Sigmoid colon (tissue), 7 donors: ENCODE measurements around the gene HSDL2. TPM values are rescaled to one million over a fixed set of nuclear protein-coding genes. Genes with fewer than 3 reads are reported as not detected.

Source experiments
- DNase-seq: peaks from one replicate; pipeline ENCODE4 v3.0.0-alpha.2; 2019
- H3K27ac ChIP-seq, 4 donors: fragments of 200-600 bp; sonication (generic); one replicate each; pipeline ENCODE4 v1.5.1; 2016 to 2019; ENCODE audit warnings: mild to moderate bottlenecking in 1 of 4
- H3K27me3 ChIP-seq, 3 donors: fragments of 200-600 bp; sonication (generic); one replicate each; pipeline ENCODE4 v1.5.1; 2019; ENCODE audit warnings: mild to moderate bottlenecking in 1 of 3
- H3K36me3 ChIP-seq, 4 donors: fragments of 200-600 bp; sonication (generic); one replicate each; pipeline ENCODE4 v1.5.1; 2016 to 2019
- H3K4me1 ChIP-seq, 4 donors: fragments of 200-600 bp; sonication (generic); one replicate each; pipeline ENCODE4 v1.5.1; 2017 to 2019
- H3K4me3 ChIP-seq, 4 donors: fragments of 200-600 bp; sonication (generic); one replicate each; pipeline ENCODE4 v1.5.1; 2017 to 2019; ENCODE audit warnings: mild to moderate bottlenecking in 2 of 4, moderate library complexity in 1 of 4
- H3K9me3 ChIP-seq, 4 donors: fragments of 200-600 bp in 3 of 4; sonication (generic) in 3 of 4; one replicate each; pipeline versions ENCODE4 v1.5.1 to v1.6.1; 2013 to 2019
- EP300 ChIP-seq, 4 donors: sonication (generic); formaldehyde crosslinking; IDR thresholded peaks; one replicate each; pipeline ENCODE4 v1.6.1; 2017; ENCODE audit warnings: antibody characterized with exemption in 4 of 4
- POLR2A ChIP-seq, 2 donors: fragments of 450-650 bp; IDR thresholded peaks; one replicate each; pipeline ENCODE4 v1.6.1; 2016; ENCODE audit warnings: antibody characterized with exemption in 2 of 2, mild to moderate bottlenecking in 2 of 2, moderate library complexity in 2 of 2
- POLR2AphosphoS5 ChIP-seq, 4 donors: sonication (generic); formaldehyde crosslinking; IDR thresholded peaks; one replicate each; pipeline ENCODE4 v1.6.1; 2017; ENCODE audit warnings: antibody characterized with exemption in 4 of 4
- WGBS, 2 donors: extraction: QIAGEN DNeasy Blood & Tissue Kit; methylation state at CpG; one replicate each; pipeline ENCODE4 v1.1.7; 2013; 5-methylcytosine and 5-hydroxymethylcytosine counted together
- intact Hi-C: fragments of 100-400 bp; cut with DNase I; formaldehyde crosslinking; loops from one replicate; pipeline ENCODE4 v1.15.1; 2023
- polyA plus RNA-seq, 3 donors: library from polyadenylated mRNA; stranded (reverse); fragments of 200-250 nt; gene quantifications; one replicate each; pipeline ENCODE4 v1.2.3, GENCODE V29; 2013
- total RNA-seq, 4 donors: library from RNA; depleted of rRNA; stranded (reverse); fragments of >200 nt; gene quantifications; one replicate each; pipeline ENCODE4 v1.1.0, GENCODE V29; 2016
- TF ChIP-seq, protein P1 (sequence below), 4 experiments: fragments of 450-650 bp in 3 of 4; fragments of 200-600 bp in 1 of 4; IDR thresholded peaks; one replicate each; pipeline ENCODE4 v1.5.1; 2016 to 2019; ENCODE audit warnings: antibody characterized with exemption in 4 of 4, mild to moderate bottlenecking in 3 of 4, moderate library complexity in 2 of 4
- donor health status: healthy with polysubstance abuse.
- donor health status: Bipolar disorder and iron deficiency.
- donor health status: healthy.

The HSDL2 gene
- total and polyA plus RNA-seq, 7 donors, result 24.6 to 53.5 (median 39.8) TPM

DNA sequence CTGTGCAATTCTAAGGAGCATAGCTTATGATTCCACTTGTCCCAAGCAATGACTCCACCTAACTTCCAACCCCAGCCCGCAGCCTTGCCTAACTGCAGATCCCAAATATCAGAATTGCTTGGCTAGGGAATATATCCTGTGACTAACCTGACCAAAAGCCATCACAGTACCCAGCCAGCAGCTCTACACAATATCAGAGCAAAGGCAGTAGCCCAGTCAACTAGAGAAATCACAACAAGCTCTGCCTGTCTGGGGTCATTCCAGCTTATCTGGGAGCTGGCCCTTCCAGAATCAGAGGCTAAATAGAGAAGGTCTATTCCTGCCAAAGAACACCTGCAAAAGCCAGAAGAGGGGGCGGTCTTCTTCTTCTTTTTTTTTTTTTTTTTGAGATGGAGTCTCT, 97.4 kb downstream of the HSDL2 start:
- DNase-seq, result no peak
- no peaks in the 10 kb centered on the region for H3K27me3 ChIP-seq
- no peak overlapping the region for H3K4me3 ChIP-seq
- no peak overlapping the region for H3K27ac ChIP-seq
- peaks cover 0 to 10% (median 0%) of the 10 kb centered on the region in 4 donors for H3K36me3 ChIP-seq
- intact Hi-C loops, result no loop called here
- 98 to 100% methylated on average over 2 of the region's 2 CpGs for WGBS, 2 donors
- H3K9me3 ChIP-seq, result peaks cover 0 to 4% (median 0%) of the 10 kb centered on the region in 4 donors
- TF ChIP-seq, protein P1, sequence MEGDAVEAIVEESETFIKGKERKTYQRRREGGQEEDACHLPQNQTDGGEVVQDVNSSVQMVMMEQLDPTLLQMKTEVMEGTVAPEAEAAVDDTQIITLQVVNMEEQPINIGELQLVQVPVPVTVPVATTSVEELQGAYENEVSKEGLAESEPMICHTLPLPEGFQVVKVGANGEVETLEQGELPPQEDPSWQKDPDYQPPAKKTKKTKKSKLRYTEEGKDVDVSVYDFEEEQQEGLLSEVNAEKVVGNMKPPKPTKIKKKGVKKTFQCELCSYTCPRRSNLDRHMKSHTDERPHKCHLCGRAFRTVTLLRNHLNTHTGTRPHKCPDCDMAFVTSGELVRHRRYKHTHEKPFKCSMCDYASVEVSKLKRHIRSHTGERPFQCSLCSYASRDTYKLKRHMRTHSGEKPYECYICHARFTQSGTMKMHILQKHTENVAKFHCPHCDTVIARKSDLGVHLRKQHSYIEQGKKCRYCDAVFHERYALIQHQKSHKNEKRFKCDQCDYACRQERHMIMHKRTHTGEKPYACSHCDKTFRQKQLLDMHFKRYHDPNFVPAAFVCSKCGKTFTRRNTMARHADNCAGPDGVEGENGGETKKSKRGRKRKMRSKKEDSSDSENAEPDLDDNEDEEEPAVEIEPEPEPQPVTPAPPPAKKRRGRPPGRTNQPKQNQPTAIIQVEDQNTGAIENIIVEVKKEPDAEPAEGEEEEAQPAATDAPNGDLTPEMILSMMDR (IDR thresholded peaks at IDR 0.05), result no peak
- TF ChIP-seq POLR2A (IDR thresholded peaks at IDR 0.05) (no peak), POLR2AphosphoS5 (IDR thresholded peaks at IDR 0.05) (no peak), EP300 (IDR thresholded peaks at IDR 0.05) (no peak)
- no peaks in the 10 kb centered on the region for H3K4me1 ChIP-seq

DNA sequence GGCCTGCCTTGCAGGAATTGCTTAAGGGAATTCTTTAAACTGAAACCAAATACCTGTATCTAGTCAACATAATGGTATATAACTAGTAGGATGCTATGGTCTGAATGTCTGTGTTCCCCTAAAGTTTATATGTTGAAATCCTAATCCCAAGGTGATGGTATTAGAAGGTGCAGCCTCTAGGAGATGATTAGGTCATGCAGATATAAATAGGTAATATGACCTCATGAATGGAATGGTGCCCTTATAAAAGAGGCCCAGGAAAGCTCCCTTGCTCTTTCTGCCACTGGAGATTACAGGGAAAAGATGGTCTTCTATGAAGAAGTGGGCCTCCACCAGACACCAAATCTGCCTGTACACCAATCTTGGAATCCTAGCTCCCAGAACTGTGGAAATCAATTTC, 99.3 kb downstream of the HSDL2 start:
- Histone ChIP-seq H3K27ac (no peak overlapping the region), H3K36me3 (peaks cover 0 to 10% (median 0%) of the 10 kb centered on the region in 4 donors), H3K9me3 (peaks cover 0 to 4% (median 0%) of the 10 kb centered on the region in 4 donors), H3K4me3 (no peak overlapping the region), H3K27me3 (no peaks in the 10 kb centered on the region), H3K4me1 (no peaks in the 10 kb centered on the region)
- DNase-seq, result no peak
- intact Hi-C loops, result no loop called here
- TF ChIP-seq POLR2AphosphoS5 (IDR thresholded peaks at IDR 0.05), result no peak
- TF ChIP-seq, protein P1 (IDR thresholded peaks at IDR 0.05), result no peak
- TF ChIP-seq POLR2A (IDR thresholded peaks at IDR 0.05), result no peak
- TF ChIP-seq EP300 (IDR thresholded peaks at IDR 0.05), result no peak

DNA sequence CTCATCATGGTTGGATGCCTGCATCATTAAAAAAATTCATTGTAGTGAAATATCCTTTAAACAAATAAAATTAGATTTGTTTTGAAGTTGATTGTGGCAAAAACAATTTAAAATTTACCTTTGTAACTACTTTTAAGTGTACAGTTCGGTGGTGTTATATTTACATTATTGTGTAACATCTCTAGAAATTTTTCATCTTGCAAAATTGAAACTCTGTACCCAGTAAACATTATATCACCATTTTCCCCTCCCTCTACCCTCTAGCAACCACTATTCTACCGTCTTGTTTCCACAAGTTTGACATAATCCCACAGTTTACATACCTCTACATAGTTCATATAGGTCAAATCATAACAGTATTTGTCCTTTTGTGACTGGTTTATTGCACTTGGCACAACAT, 104.7 kb downstream of the HSDL2 start:
- Histone ChIP-seq H3K27ac (no peak overlapping the region), H3K4me3 (no peak overlapping the region), H3K9me3 (no peaks in the 10 kb centered on the region), H3K4me1 (peaks cover 0 to 13% (median 8%) of the 10 kb centered on the region in 4 donors), H3K36me3 (no peaks in the 10 kb centered on the region), H3K27me3 (no peaks in the 10 kb centered on the region)
- WGBS, 2 donors, result 73 to 85% methylated on average over 2 of the region's 2 CpGs
- TF ChIP-seq POLR2A (IDR thresholded peaks at IDR 0.05) (no peak), EP300 (IDR thresholded peaks at IDR 0.05) (no peak), POLR2AphosphoS5 (IDR thresholded peaks at IDR 0.05) (no peak)
- TF ChIP-seq, protein P1 (IDR thresholded peaks at IDR 0.05), result no peak
- intact Hi-C loops, result loop anchor here (5.0 to 10.0 kb wide), 4 partner anchors 102 to 587 kb away; partner anchors contain the start of genes HSDL2, INIP and UGCG
- DNase-seq, result no peak

DNA sequence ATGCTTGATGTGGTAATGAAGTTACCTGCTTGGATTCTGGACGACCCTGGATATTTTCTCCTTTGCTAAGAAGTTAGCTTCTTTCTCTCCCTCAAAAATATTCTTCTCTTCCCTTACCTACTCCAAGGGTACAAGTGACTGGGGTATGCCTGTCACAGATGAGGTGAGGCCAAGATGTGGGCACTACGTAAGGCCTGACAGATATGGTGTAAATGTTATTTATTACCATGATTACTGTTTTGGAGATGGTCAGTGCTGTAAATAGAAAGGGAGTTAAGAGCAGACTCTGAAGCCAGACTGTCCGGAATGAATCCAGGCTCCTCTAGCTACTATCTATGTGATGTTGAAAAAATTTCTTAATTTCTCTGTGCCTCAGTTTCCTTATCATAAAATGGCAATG, 105.7 kb downstream of the HSDL2 start:
- peaks cover 0 to 13% (median 8%) of the 10 kb centered on the region in 4 donors for H3K4me1 ChIP-seq
- H3K36me3 ChIP-seq, result no peaks in the 10 kb centered on the region
- H3K27me3 ChIP-seq, result no peaks in the 10 kb centered on the region
- H3K4me3 ChIP-seq, result no peak overlapping the region
- H3K9me3 ChIP-seq, result no peaks in the 10 kb centered on the region
- no peak for TF ChIP-seq POLR2A (IDR thresholded peaks at IDR 0.05)
- no peak for TF ChIP-seq EP300 (IDR thresholded peaks at IDR 0.05)
- TF ChIP-seq, protein P1 (IDR thresholded peaks at IDR 0.05), result no peak
- TF ChIP-seq POLR2AphosphoS5 (IDR thresholded peaks at IDR 0.05), result no peak
- no peak overlapping the region for H3K27ac ChIP-seq
- 85% methylated on average over 3 of the region's 3 CpGs for WGBS, 2 donors
- no peak for DNase-seq
- intact Hi-C loops, result loop anchor here (5.0 to 10.0 kb wide), 4 partner anchors 103 to 588 kb away; partner anchors contain the start of genes HSDL2, INIP and UGCG
